ENCODE data around the gene PLSCR1. TPM values are rescaled to one million over a fixed set of nuclear protein-coding genes. Genes with fewer than 3 reads are reported as not detected.
A peak's percentile ranks its signal among the peaks of the same experiment; 100 is the strongest.

The PLSCR1 gene
- polyA plus RNA-seq, 2 donors: 35.0 to 37.4 TPM

DNA sequence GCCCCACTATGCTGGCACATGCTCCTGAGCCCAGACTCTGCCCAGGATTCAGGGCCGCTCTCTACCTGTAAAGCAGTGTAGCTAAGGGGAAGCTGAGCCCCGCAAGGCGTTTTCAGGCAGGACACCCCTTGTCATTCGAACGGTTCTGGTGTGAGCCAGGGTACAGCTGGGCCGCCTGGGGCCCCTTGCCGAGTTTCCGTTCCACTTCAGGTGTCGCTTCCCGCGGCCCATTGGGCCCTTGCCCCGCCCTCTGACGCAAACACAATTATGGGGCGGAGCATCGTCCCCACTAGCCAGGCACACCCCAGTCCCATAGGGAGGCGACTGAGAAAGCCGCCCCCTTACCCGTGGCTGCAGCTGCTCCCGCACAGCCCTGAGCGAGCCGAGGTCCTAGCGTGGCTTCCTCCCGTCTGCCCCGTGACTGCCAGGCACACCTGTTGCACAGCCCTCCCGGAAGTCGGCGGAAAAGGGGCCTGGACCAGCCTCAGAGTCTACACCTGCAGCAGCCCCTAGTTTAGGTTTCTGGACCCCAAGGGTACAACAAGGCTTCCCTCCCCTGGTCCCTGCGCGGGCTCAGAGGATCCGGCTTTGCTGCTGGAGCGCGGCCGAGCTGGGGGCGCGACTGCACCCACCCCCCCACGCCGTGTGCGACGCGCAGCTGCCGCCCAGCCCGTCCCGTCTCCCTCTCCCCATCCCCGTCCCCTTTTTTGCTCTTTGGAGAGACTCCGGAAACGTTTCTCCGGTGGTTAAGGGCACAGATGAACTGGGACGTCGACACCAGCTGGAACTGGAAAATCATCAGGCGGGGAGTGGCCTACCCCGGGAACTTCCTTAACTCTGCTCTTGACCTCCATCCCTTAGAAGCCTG, 75.0 kb downstream of the PLSCR1 start, which contains the start of gene PLSCR2:
Gene PLSCR2 (minus strand): TSS at position 412 of the 868 bp plus-strand sequence. CDS start 9,657 bp downstream, outside the sequence.
- no peaks in the 10 kb centered on the region for H3K9me3 ChIP-seq (ENCODE audit: control insufficient read depth in 2 of 2, insufficient read depth in 1 of 2, low read depth in 1 of 2, low read length in 1 of 2)
- H3K27me3 ChIP-seq (ENCODE audit: control insufficient read depth in 1 of 2, insufficient read depth in 2 of 2, low read length in 2 of 2): no peaks in the 10 kb centered on the region
- 8 to 14% methylated on average over 51 of the region's 51 CpGs for WGBS, 2 donors
- H3K4me3 ChIP-seq (ENCODE audit: low read depth in 1 of 2, low read length in 2 of 2): peak within 1 kb of the TSS; percentile 60 to 74
- peak within 1 kb of the TSS; percentile 81 to 85 for H3K27ac ChIP-seq (ENCODE audit: low read depth in 2 of 2, low read length in 1 of 2)
- no peaks in the 10 kb centered on the region for H3K4me1 ChIP-seq (ENCODE audit: control insufficient read depth in 2 of 2, insufficient read depth in 2 of 2, low read length in 1 of 2)
- H3K36me3 ChIP-seq (ENCODE audit: control insufficient read depth in 2 of 2, insufficient read depth in 2 of 2, low read length in 1 of 2): no peaks in the 10 kb centered on the region

DNA sequence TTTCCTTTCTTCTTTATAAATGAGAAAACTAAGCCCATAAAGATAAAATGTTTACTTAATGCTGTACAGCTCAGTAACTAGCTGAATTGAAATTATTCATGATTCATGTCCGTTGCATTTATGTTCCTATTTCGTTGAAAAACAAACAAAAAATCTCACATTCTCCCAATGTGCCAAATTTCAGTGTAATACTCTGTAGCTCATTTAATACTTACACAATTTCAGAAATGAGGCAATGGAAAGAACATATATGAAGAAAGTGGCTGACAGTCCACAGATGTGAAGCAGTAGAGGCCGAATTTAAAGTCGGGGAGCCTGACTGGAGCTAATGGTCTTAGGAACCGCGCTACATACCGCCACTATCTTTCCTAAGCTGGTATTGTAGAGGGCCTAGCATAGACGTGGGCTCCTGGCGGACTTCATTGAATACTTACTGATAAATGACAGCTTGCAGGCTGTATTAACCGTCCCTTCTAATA, 75.7 kb downstream of the PLSCR1 start:
- Histone ChIP-seq H3K4me1 (ENCODE audit: control insufficient read depth in 2 of 2, insufficient read depth in 2 of 2, low read length in 1 of 2) (no peaks in the 10 kb centered on the region), H3K27me3 (ENCODE audit: control insufficient read depth in 1 of 2, insufficient read depth in 2 of 2, low read length in 2 of 2) (no peaks in the 10 kb centered on the region), H3K9me3 (ENCODE audit: control insufficient read depth in 2 of 2, insufficient read depth in 1 of 2, low read depth in 1 of 2, low read length in 1 of 2) (no peaks in the 10 kb centered on the region), H3K4me3 (ENCODE audit: low read depth in 1 of 2, low read length in 2 of 2) (peak overlapping the region; percentile 60 to 74), H3K36me3 (ENCODE audit: control insufficient read depth in 2 of 2, insufficient read depth in 2 of 2, low read length in 1 of 2) (no peaks in the 10 kb centered on the region), H3K27ac (ENCODE audit: low read depth in 2 of 2, low read length in 1 of 2) (peak overlapping the region; percentile 81 to 85)
- 64 to 79% methylated on average over 10 of the region's 10 CpGs for WGBS, 2 donors

DNA sequence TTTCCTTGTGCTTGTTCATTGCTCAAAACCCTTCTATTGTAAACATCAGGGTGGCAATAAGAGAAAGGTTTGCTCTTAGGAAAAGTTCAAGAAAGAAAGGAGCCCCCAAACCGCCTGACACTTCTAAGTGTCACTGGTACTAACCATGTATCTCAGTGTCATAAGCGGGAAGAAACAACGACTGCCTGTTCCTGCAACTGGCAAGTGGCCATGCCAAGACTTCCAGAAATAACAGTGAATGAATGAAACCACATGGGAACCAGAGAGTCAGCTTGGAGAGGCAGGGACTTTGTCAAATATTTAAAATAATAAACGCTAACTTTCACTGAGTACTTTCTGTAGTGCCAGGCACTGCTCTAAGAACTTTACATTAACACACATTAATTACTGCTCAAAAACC, 76.2 kb downstream of the PLSCR1 start:
- Histone ChIP-seq H3K36me3 (ENCODE audit: control insufficient read depth in 2 of 2, insufficient read depth in 2 of 2, low read length in 1 of 2) (no peaks in the 10 kb centered on the region), H3K4me1 (ENCODE audit: control insufficient read depth in 2 of 2, insufficient read depth in 2 of 2, low read length in 1 of 2) (no peaks in the 10 kb centered on the region), H3K9me3 (ENCODE audit: control insufficient read depth in 2 of 2, insufficient read depth in 1 of 2, low read depth in 1 of 2, low read length in 1 of 2) (no peaks in the 10 kb centered on the region), H3K27me3 (ENCODE audit: control insufficient read depth in 1 of 2, insufficient read depth in 2 of 2, low read length in 2 of 2) (no peaks in the 10 kb centered on the region), H3K27ac (ENCODE audit: low read depth in 2 of 2, low read length in 1 of 2) (no peak overlapping the region), H3K4me3 (ENCODE audit: low read depth in 1 of 2, low read length in 2 of 2) (no peak overlapping the region)
- WGBS, 2 donors: 58 to 63% methylated on average over 4 of the region's 4 CpGs

DNA sequence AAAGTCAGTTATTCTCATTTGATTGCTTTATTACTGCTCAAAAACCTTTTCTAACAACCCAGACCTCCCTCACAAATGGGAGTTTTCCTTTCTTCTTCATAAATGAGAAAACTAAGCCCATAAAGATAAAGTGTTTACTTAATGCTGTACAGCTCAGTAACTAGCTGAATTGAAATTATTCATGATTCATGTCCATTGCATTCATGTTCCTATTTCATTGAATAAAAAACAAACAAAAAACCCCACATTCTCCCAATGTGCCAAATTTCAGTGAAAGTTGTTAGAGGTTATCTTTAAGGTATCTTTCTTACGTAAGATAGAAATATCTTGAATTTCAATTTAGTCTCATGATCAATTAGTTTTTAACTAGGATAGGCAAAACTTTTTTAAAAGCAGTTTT, 77.8 kb downstream of the PLSCR1 start:
- Histone ChIP-seq H3K36me3 (ENCODE audit: control insufficient read depth in 2 of 2, insufficient read depth in 2 of 2, low read length in 1 of 2) (no peaks in the 10 kb centered on the region), H3K4me3 (ENCODE audit: low read depth in 1 of 2, low read length in 2 of 2) (no peak overlapping the region), H3K27ac (ENCODE audit: low read depth in 2 of 2, low read length in 1 of 2) (no peak overlapping the region), H3K4me1 (ENCODE audit: control insufficient read depth in 2 of 2, insufficient read depth in 2 of 2, low read length in 1 of 2) (no peaks in the 10 kb centered on the region), H3K9me3 (ENCODE audit: control insufficient read depth in 2 of 2, insufficient read depth in 1 of 2, low read depth in 1 of 2, low read length in 1 of 2) (no peaks in the 10 kb centered on the region), H3K27me3 (ENCODE audit: control insufficient read depth in 1 of 2, insufficient read depth in 2 of 2, low read length in 2 of 2) (no peaks in the 10 kb centered on the region)
- 1 to 42% methylated on average over 1 of the region's 1 CpG for WGBS, 2 donors

DNA sequence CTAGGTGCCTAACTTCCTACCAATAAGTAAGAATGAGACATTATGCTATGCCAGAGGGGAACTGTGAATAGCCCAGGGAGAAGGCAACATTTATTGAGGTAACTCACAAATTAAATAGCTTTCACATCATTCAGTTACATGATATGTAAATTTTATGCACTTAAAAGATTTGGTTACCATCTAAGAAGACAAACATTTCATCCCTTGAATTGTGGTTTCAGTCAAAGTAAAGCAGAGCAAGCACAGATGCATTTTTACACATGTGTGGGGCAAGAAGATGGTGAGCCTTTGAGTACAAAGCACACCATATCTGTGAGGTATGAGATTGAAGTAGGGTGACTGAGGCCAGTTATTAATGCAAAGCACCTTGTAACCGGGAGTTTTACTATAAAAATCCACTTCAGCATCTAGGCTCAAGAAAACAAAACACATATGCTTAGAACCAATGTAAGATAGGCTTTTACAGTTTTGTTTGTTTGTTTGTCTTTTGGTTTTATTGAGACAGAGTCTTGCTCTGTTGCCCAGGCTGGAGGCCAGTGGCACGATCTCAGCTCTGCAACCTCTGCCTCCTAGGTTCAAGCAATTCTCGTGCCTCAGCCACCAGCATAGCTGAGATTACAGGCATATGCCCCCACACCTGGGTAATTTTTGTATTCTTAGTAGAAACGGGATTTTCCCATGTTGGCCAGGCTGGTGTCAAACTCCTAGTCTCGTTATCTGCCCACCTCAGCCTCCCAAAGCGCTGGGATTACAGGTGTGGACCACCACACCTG, 78.5 kb downstream of the PLSCR1 start:
- no peak overlapping the region for H3K4me3 ChIP-seq (ENCODE audit: low read depth in 1 of 2, low read length in 2 of 2)
- no peaks in the 10 kb centered on the region for H3K27me3 ChIP-seq (ENCODE audit: control insufficient read depth in 1 of 2, insufficient read depth in 2 of 2, low read length in 2 of 2)
- no peaks in the 10 kb centered on the region for H3K36me3 ChIP-seq (ENCODE audit: control insufficient read depth in 2 of 2, insufficient read depth in 2 of 2, low read length in 1 of 2)
- H3K4me1 ChIP-seq (ENCODE audit: control insufficient read depth in 2 of 2, insufficient read depth in 2 of 2, low read length in 1 of 2): no peaks in the 10 kb centered on the region
- no peak overlapping the region for H3K27ac ChIP-seq (ENCODE audit: low read depth in 2 of 2, low read length in 1 of 2)
- 82 to 88% methylated on average over 6 of the region's 6 CpGs for WGBS, 2 donors
- no peaks in the 10 kb centered on the region for H3K9me3 ChIP-seq (ENCODE audit: control insufficient read depth in 2 of 2, insufficient read depth in 1 of 2, low read depth in 1 of 2, low read length in 1 of 2)

Other genes starting within 250 kb of the PLSCR1 start
- not detected for gene PLSCR2, start 75.0 kb downstream of the PLSCR1 start, polyA plus RNA-seq
- not detected for gene PLSCR5, start 60.7 kb upstream of the PLSCR1 start, polyA plus RNA-seq